Hepatocyte (in vitro differentiated cells): ENCODE results near the gene ZNF594. TPM values are rescaled to one million over a fixed set of nuclear protein-coding genes. Genes with fewer than 3 reads are reported as not detected.
"Not testable (repeated sequence)": the region's sequence is repeated elsewhere in the genome, so short reads cannot be mapped to it uniquely, and the experiment has no call there.

Experiments
- DNase-seq: peaks from one replicate; pipeline ENCODE4 v3.0.0-alpha.2; 2016; ENCODE audit warnings: low spot score
- H2AFZ ChIP-seq: fragments of 200-600 bp; sonication (generic); 2 replicates; pipeline ENCODE4 v1.6.0; 2016; ENCODE audit warnings: antibody characterized with exemption, mild to moderate bottlenecking
- H3K27ac ChIP-seq: fragments of 200-600 bp; sonication (generic); 2 replicates; pipeline ENCODE4 v1.5.1; 2016; ENCODE audit warnings: mild to moderate bottlenecking
- H3K27me3 ChIP-seq: fragments of 200-600 bp; sonication (generic); 2 replicates; pipeline ENCODE4 v1.6.1; 2016
- H3K36me3 ChIP-seq: fragments of 200-600 bp; sonication (generic); replicated peaks from 2 replicates; pipeline ENCODE4 v1.5.1; 2016; ENCODE audit warnings: low read depth; ENCODE audit not compliant: insufficient read depth
- H3K4me1 ChIP-seq: fragments of 200-600 bp; sonication (generic); 2 replicates; pipeline ENCODE4 v1.5.1; 2016; ENCODE audit warnings: mild to moderate bottlenecking, moderate library complexity; ENCODE audit not compliant: insufficient read depth
- H3K4me2 ChIP-seq: fragments of 200-600 bp; sonication (generic); 2 replicates; pipeline ENCODE4 v1.6.0; 2016
- H3K4me3 ChIP-seq: fragments of 200-600 bp; sonication (generic); 2 replicates; pipeline ENCODE4 v1.5.1; 2016; ENCODE audit warnings: mild to moderate bottlenecking
- H3K79me2 ChIP-seq: fragments of 200-600 bp; sonication (generic); 2 replicates; pipeline ENCODE4 v1.6.0; 2017; ENCODE audit warnings: mild to moderate bottlenecking
- H3K9me2 ChIP-seq: fragments of 200-600 bp; sonication (generic); replicated peaks from 2 replicates; pipeline ENCODE4 v1.6.0; 2017; ENCODE audit warnings: mild to moderate bottlenecking; ENCODE audit not compliant: insufficient read depth
- H3K9me3 ChIP-seq: fragments of 200-600 bp; sonication (generic); 2 replicates; pipeline ENCODE4 v1.5.1; 2016; ENCODE audit warnings: low read depth, mild to moderate bottlenecking
- H4K20me1 ChIP-seq: fragments of 200-600 bp; sonication (generic); 2 replicates; pipeline ENCODE4 v1.6.0; 2016; ENCODE audit warnings: mild to moderate bottlenecking; ENCODE audit not compliant: insufficient read depth, poor library complexity, severe bottlenecking
- CTCF ChIP-seq: fragments of 200-600 bp; sonication (generic); IDR thresholded peaks from 2 replicates; pipeline ENCODE4 v1.5.1; 2016; ENCODE audit warnings: antibody characterized with exemption, mild to moderate bottlenecking; ENCODE audit not compliant: poor library complexity
- EZH2 ChIP-seq: fragments of 200-600 bp; sonication (generic); IDR thresholded peaks from 2 replicates; pipeline ENCODE4 v1.6.1; 2016; ENCODE audit warnings: antibody characterized with exemption, mild to moderate bottlenecking, borderline replicate concordance
- EZH2phosphoT487 ChIP-seq: fragments of 200-600 bp; sonication (generic); IDR thresholded peaks from one replicate; pipeline ENCODE4 v1.6.1; 2018; ENCODE audit warnings: antibody characterized with exemption, mild to moderate bottlenecking, low read depth, moderate library complexity; ENCODE audit not compliant: unreplicated experiment, severe bottlenecking
- WGBS: methylation state at CpG from one replicate; pipeline ENCODE4 v1.1.6; 2016; ENCODE audit warnings: low lambda C conversion rate; ENCODE audit errors: missing lambda C conversion rate; 5-methylcytosine and 5-hydroxymethylcytosine counted together
- polyA plus RNA-seq: library from polyadenylated mRNA; unstranded; fragments of >200 nt; fragmentation: Nextera tagmentation; extraction: Ambion mirVana; gene quantifications from 2 replicates; pipeline ENCODE4 v1.2.1, GENCODE V29; 2016
- total RNA-seq: library from RNA; depleted of rRNA; stranded (reverse); fragments of >200 nt; gene quantifications from 2 replicates; pipeline ENCODE4 v1.2.3, GENCODE V29; 2014

The ZNF594 gene
- total and polyA plus RNA-seq, 2 experiments from 2014 or later: 3.0 to 6.2 TPM

DNA sequence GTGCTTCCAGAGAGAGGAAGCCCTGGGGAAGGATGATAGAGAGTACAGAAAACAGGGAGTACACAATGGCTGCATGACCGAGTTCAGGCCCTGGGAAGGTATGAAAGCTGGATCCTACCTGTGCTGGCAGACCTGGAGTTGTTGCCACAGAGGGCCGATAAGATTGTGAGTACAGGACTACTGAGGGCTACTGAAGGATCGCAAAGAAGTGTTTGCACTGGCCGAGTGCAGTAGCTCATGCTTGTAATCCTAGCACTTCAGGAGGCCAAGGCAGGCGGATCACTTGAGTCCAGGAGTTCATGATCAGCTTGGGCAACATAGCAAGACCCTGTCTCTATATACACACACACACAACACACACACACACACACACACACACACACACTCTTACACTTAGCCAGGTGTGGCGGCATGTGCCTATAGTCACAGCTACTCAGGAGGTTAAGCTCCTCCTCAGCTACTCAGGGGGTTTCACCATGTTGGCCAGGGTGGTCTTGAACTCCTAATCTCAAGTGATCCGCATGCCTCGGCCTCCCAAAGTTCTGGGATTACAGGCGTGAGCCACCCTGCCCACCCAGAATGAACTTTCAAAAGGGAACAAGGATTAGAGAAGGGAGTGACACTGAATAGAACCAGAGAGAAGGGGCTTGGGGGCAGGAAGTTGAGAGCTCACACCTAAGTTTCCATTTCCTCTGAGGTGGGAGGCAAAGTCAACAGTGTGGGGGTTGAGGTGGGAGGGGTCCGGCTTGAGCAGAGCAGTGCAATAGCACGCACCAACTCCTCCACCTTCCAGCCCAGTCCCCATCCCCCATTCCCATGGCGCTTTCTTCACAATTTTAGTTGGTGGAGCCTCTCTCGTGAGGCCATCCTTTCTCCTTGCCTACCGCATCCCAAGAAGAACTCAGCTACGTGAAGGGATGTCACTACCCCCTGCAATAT, 35.5 kb upstream of the ZNF594 start:
- Histone ChIP-seq H3K4me1 (no peaks in the 10 kb centered on the region), H3K27me3 (no peaks in the 10 kb centered on the region), H3K79me2 (no peaks in the 10 kb centered on the region), H3K4me3 (no peak overlapping the region), H2AFZ (no peak overlapping the region), H3K27ac (no peak overlapping the region), H3K9me2 (no peaks in the 10 kb centered on the region), H3K36me3 (no peaks in the 10 kb centered on the region), H4K20me1 (no peaks in the 10 kb centered on the region), H3K4me2 (no peak overlapping the region), H3K9me3 (no peaks in the 10 kb centered on the region)
- 88% methylated on average over 15 of the region's 15 CpGs for WGBS
- no peak for DNase-seq
- no peak for TF ChIP-seq EZH2phosphoT487
- no peak for TF ChIP-seq CTCF
- no peak for TF ChIP-seq EZH2

GRCh38 chr17:5225668-5226457, 34.2 kb upstream of the ZNF594 start:
- TF ChIP-seq EZH2phosphoT487 (no peak), CTCF (no peak), EZH2 (no peak)
- Histone ChIP-seq H2AFZ (no peak overlapping the region), H3K4me2 (no peak overlapping the region), H4K20me1 (no peaks in the 10 kb centered on the region), H3K9me3 (no peaks in the 10 kb centered on the region), H3K79me2 (no peaks in the 10 kb centered on the region), H3K27me3 (no peaks in the 10 kb centered on the region), H3K4me1 (no peaks in the 10 kb centered on the region), H3K9me2 (no peaks in the 10 kb centered on the region), H3K36me3 (no peaks in the 10 kb centered on the region), H3K4me3 (no peak overlapping the region), H3K27ac (no peak overlapping the region)
- WGBS: 88% methylated on average over 17 of the region's 17 CpGs
- no peak for DNase-seq

DNA sequence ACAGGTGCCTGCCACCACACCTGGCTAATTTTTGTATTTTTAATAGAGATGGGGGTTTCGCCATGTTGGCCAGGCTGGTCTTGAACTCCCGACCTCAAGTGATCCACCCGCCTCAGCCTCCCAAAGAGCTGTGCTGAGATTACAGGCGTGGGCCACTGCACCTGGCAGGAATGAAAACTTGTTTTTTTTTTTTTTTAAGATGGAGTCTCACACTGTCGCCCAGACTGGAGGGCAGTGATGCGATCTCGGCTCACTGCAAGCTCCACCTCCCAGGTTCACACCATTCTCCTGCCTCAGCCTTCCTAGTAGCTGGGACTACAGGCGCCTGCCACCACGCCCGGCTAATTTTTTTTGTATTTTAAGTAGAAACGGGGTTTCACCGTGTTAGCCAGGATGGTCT, 30.2 kb upstream of the ZNF594 start:
- H3K4me1 ChIP-seq, H3K9me2 ChIP-seq, DNase-seq, H3K27me3 ChIP-seq, H3K27ac ChIP-seq, H3K36me3 ChIP-seq, H3K9me3 ChIP-seq, H3K4me2 ChIP-seq, H3K4me3 ChIP-seq, H3K79me2 ChIP-seq, H4K20me1 ChIP-seq, H2AFZ ChIP-seq: not testable (repeated sequence)
- WGBS: 95% methylated on average over 9 of the region's 12 CpGs

DNA sequence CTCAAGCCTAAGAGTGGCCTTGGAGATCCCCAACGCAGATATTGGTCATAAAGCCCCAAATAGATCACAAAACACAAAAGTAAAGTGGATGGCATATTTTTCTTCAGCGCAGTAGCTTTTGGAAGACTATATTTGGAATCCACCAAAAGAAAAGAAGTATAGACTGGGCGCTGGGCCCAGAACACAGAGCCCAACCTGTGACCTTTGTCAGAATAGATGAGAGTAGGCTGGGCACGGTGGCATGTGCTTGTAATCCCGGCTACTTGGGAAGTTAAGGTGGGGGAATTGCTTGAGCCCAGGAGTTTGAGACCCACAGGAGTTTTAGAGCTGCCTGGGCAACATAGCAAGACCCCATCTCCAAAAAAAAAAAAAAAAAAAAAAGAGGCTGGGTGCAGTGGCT, 28.4 kb upstream of the ZNF594 start:
- Histone ChIP-seq H3K9me3 (no peaks in the 10 kb centered on the region), H3K79me2 (no peaks in the 10 kb centered on the region), H3K9me2 (no peaks in the 10 kb centered on the region), H2AFZ (no peak overlapping the region), H3K4me3 (no peak overlapping the region), H4K20me1 (no peaks in the 10 kb centered on the region), H3K27me3 (no peaks in the 10 kb centered on the region), H3K4me1 (no peaks in the 10 kb centered on the region), H3K27ac (no peak overlapping the region), H3K36me3 (no peaks in the 10 kb centered on the region), H3K4me2 (no peak overlapping the region)
- TF ChIP-seq CTCF (no peak), EZH2phosphoT487 (no peak), EZH2 (no peak)
- no peak for DNase-seq
- 94% methylated on average over 5 of the region's 5 CpGs for whole genome bisulfite sequencing
